Measurements from ENCODE around the gene GALNT17. TPM values are rescaled to one million over a fixed set of nuclear protein-coding genes. Genes with fewer than 3 reads are reported as not detected.

Gene GALNT17
- total RNA-seq, 4 donors from 2014 or later: 66.0 to 97.9 (median 76.0) TPM

- no peaks in the 10 kb centered on the region for H3K36me3 ChIP-seq
- 82 to 92% methylated on average over 3 of the region's 3 CpGs for WGBS, 2 donors
- no peak overlapping the region for H3K4me3 ChIP-seq
- no peaks in the 10 kb centered on the region for H3K27me3 ChIP-seq
- no peak for TF ChIP-seq POLR2A (IDR thresholded peaks at IDR 0.05)
- no peak for TF ChIP-seq CTCF (IDR thresholded peaks at IDR 0.05)
- no peak for TF ChIP-seq EP300 (IDR thresholded peaks at IDR 0.05)
- DNase-seq (ENCODE audit: low spot score in 2 of 2): no peak
- H3K4me1 ChIP-seq: no peaks in the 10 kb centered on the region
- no peak overlapping the region for H3K27ac ChIP-seq
- peaks cover 0 to 13% (median 0%) of the 10 kb centered on the region in 4 donors for H3K9me3 ChIP-seq
Measured at GRCh38 chr7:71264005-71264404, 132.1 kb downstream of the GALNT17 start.

- Histone ChIP-seq H3K4me1 (peaks cover 0 to 19% (median 4%) of the 10 kb centered on the region in 4 donors), H3K36me3 (no peaks in the 10 kb centered on the region), H3K9me3 (peaks cover 0 to 13% (median 0%) of the 10 kb centered on the region in 4 donors), H3K27me3 (no peaks in the 10 kb centered on the region), H3K27ac (no peak overlapping the region), H3K4me3 (no peak overlapping the region)
- DNase-seq (ENCODE audit: low spot score in 2 of 2): no peak
- no peak for TF ChIP-seq CTCF (IDR thresholded peaks at IDR 0.05)
- TF ChIP-seq POLR2A (IDR thresholded peaks at IDR 0.05): no peak
- no peak for TF ChIP-seq EP300 (IDR thresholded peaks at IDR 0.05)
- 74 to 77% methylated on average over 7 of the region's 7 CpGs for WGBS, 2 donors
Measured at GRCh38 chr7:71266912-71267311, 135.0 kb downstream of the GALNT17 start.

- no peak overlapping the region for H3K4me3 ChIP-seq
- peaks cover 0 to 13% (median 0%) of the 10 kb centered on the region in 4 donors for H3K9me3 ChIP-seq
- H3K36me3 ChIP-seq: no peaks in the 10 kb centered on the region
- DNase-seq (ENCODE audit: low spot score in 2 of 2): no peak
- WGBS, 2 donors: 77 to 78% methylated on average over 5 of the region's 5 CpGs
- peaks cover 0 to 25% (median 5%) of the 10 kb centered on the region in 4 donors for H3K4me1 ChIP-seq
- H3K27ac ChIP-seq: no peak overlapping the region
- H3K27me3 ChIP-seq: no peaks in the 10 kb centered on the region
- no peak for TF ChIP-seq EP300 (IDR thresholded peaks at IDR 0.05)
- TF ChIP-seq POLR2A (IDR thresholded peaks at IDR 0.05): no peak
- TF ChIP-seq CTCF (IDR thresholded peaks at IDR 0.05): no peak
Measured at GRCh38 chr7:71267734-71268469, 136.0 kb downstream of the GALNT17 start.

- 16 to 27% methylated on average over 2 of the region's 2 CpGs for WGBS, 2 donors
- DNase-seq (ENCODE audit: low spot score in 2 of 2): no peak
- TF ChIP-seq POLR2A (IDR thresholded peaks at IDR 0.05) (no peak), EP300 (IDR thresholded peaks at IDR 0.05) (no peak), CTCF (IDR thresholded peaks at IDR 0.05) (no peak)
- Histone ChIP-seq H3K4me1 (peaks cover 0 to 47% (median 16%) of the 10 kb centered on the region in 4 donors), H3K27ac (peak overlapping the region in 2 of 4 donors; percentile 42 to 73), H3K4me3 (no peak overlapping the region), H3K27me3 (no peaks in the 10 kb centered on the region), H3K9me3 (peaks cover 0 to 7% (median 0%) of the 10 kb centered on the region in 4 donors), H3K36me3 (no peaks in the 10 kb centered on the region)
Measured at GRCh38 chr7:71270558-71270957, 138.6 kb downstream of the GALNT17 start.

- DNase-seq (ENCODE audit: low spot score in 2 of 2): no peak
- Histone ChIP-seq H3K27ac (peak overlapping the region in 2 of 4 donors; percentile 42 to 73), H3K36me3 (no peaks in the 10 kb centered on the region), H3K4me3 (no peak overlapping the region), H3K27me3 (no peaks in the 10 kb centered on the region), H3K4me1 (peaks cover 0 to 47% (median 16%) of the 10 kb centered on the region in 4 donors), H3K9me3 (peaks cover 0 to under 1% (median 0%) of the 10 kb centered on the region in 4 donors)
- whole genome bisulfite sequencing, 2 donors: 29 to 31% methylated on average over 8 of the region's 8 CpGs
- TF ChIP-seq POLR2A (IDR thresholded peaks at IDR 0.05): no peak
- peak in 1 of 2 donors; percentile 19 for TF ChIP-seq EP300 (IDR thresholded peaks at IDR 0.05)
Measured at GRCh38 chr7:71271203-71271602, 139.3 kb downstream of the GALNT17 start.
